Lower leg skin (tissue), 3 donors: ENCODE data around the gene RDH14.

Experiments
- CTCF ChIP-seq, 3 donors: fragments of 450-650 bp; IDR thresholded peaks; one replicate each; pipeline ENCODE4 v1.5.1; 2016; ENCODE audit warnings: antibody characterized with exemption in 3 of 3, mild to moderate bottlenecking in 3 of 3, moderate library complexity in 2 of 3
- POLR2A ChIP-seq, 2 donors: fragments of 450-650 bp; IDR thresholded peaks; one replicate each; pipeline ENCODE4 v1.6.1; 2016 to 2017; ENCODE audit warnings: antibody characterized with exemption in 2 of 2, mild to moderate bottlenecking in 1 of 2, moderate library complexity in 1 of 2

- no peak for TF ChIP-seq POLR2A (IDR thresholded peaks at IDR 0.05)
- no peak for TF ChIP-seq CTCF (IDR thresholded peaks at IDR 0.05)
Measured at GRCh38 chr2:18527822-18528221, 32.6 kb downstream of the RDH14 start.
